NT2/D1 (cell line): Measurements from ENCODE around the gene SERPINB1.
"Not testable (repeated sequence)": the region's sequence is repeated elsewhere in the genome, so short reads cannot be mapped to it uniquely, and the experiment has no call there.

Experiments
- DNase-seq: peaks from one replicate; pipeline ENCODE4 v3.0.0-alpha.2; 2011; ENCODE audit warnings: low read depth, low spot score
- H3K27me3 ChIP-seq: 2 replicates; pipeline ENCODE4 v1.6.0; 2011; ENCODE audit warnings: mild to moderate bottlenecking; ENCODE audit not compliant: insufficient read length, insufficient read depth
- H3K36me3 ChIP-seq: 2 replicates; pipeline ENCODE4 v1.6.1; 2011; ENCODE audit warnings: mild to moderate bottlenecking, low read length, mixed read lengths; ENCODE audit not compliant: insufficient read depth, insufficient read length
- H3K4me1 ChIP-seq: 2 replicates; pipeline ENCODE4 v1.5.1; 2011; ENCODE audit not compliant: insufficient read depth, insufficient read length
- H3K4me3 ChIP-seq: 2 replicates; pipeline ENCODE4 v1.5.1; 2011; ENCODE audit warnings: low read depth; ENCODE audit not compliant: insufficient read length
- H3K9ac ChIP-seq: 2 replicates; pipeline ENCODE4 v1.6.0; 2011; ENCODE audit warnings: low read depth; ENCODE audit not compliant: insufficient read length
- H3K9me3 ChIP-seq: 2 replicates; pipeline ENCODE4 v1.5.1; 2011; ENCODE audit warnings: mild to moderate bottlenecking, low read length; ENCODE audit not compliant: insufficient read depth
- SUZ12 ChIP-seq: IDR thresholded peaks from 2 replicates; pipeline ENCODE4 v1.6.1; 2011; ENCODE audit not compliant: insufficient read length, insufficient read depth; ENCODE audit errors: extremely low read depth
- YY1 ChIP-seq: IDR thresholded peaks from 2 replicates; pipeline ENCODE4 v1.6.1; 2011; ENCODE audit not compliant: insufficient read length, insufficient read depth
- ZNF274 ChIP-seq: IDR thresholded peaks from 2 replicates; pipeline ENCODE4 v1.6.1; 2011; ENCODE audit warnings: mild to moderate bottlenecking, low read depth, low read length

SERPINB1 gene

DNA sequence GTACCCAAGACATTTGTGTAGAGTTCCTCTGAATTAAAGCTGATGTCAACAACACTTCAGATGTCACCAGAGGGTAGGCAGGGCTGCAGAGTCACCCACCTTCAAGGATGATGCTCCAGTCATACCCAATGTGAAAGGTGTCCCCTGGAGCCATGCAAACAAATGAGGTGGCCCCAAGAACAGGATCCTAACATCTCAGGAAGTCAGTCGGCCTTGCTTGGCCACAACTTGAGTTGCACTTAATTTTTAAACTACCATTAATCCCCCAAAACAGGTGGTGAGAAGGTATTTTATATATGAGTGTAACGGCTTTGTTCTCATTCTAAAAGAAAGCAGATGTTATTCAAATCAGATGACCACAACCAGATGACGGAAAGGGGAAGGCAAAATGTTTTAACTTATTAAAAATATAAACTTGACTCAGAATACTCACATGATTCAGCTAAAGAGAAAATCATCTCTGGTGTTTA is 21.1 kb upstream of the SERPINB1 start:
- H3K4me1 ChIP-seq, result peaks cover 2% of the 10 kb centered on the region
- DNase-seq, result no peak
- no peak overlapping the region for H3K9ac ChIP-seq

DNA sequence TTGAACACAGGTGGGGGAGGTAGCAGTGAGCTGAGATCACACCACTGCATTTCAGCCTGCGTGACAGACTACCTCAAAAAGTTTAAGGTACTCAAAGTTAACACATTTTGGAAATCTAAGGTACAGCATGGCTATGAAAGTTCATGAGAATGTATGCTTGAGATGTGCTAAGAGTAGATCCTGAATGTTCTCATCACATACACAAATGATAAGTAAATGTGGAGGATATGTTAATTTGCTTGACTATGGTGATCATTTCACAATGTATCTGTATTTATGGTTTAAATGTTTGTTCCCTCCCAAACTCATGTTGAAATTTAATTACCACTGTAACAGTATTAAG is 20.1 kb upstream of the SERPINB1 start:
- H3K27me3 ChIP-seq, result no peaks in the 10 kb centered on the region
- H3K9ac ChIP-seq, result no peak overlapping the region
- H3K36me3 ChIP-seq, result no peaks in the 10 kb centered on the region
- TF ChIP-seq SUZ12 (no peak), YY1 (no peak), ZNF274 (no peak)
- no peak overlapping the region for H3K4me3 ChIP-seq
- DNase-seq, result no peak
- H3K4me1 ChIP-seq, result peaks cover 2% of the 10 kb centered on the region
- H3K9me3 ChIP-seq, result no peaks in the 10 kb centered on the region

More for the DNA sequence above, 21.1 kb upstream of the SERPINB1 start:
- Histone ChIP-seq H3K9me3 (no peaks in the 10 kb centered on the region), H3K27me3 (no peaks in the 10 kb centered on the region), H3K36me3 (no peaks in the 10 kb centered on the region), H3K4me3 (no peak overlapping the region)
- no peak for TF ChIP-seq SUZ12
- TF ChIP-seq ZNF274, result no peak
- TF ChIP-seq YY1, result no peak

DNA sequence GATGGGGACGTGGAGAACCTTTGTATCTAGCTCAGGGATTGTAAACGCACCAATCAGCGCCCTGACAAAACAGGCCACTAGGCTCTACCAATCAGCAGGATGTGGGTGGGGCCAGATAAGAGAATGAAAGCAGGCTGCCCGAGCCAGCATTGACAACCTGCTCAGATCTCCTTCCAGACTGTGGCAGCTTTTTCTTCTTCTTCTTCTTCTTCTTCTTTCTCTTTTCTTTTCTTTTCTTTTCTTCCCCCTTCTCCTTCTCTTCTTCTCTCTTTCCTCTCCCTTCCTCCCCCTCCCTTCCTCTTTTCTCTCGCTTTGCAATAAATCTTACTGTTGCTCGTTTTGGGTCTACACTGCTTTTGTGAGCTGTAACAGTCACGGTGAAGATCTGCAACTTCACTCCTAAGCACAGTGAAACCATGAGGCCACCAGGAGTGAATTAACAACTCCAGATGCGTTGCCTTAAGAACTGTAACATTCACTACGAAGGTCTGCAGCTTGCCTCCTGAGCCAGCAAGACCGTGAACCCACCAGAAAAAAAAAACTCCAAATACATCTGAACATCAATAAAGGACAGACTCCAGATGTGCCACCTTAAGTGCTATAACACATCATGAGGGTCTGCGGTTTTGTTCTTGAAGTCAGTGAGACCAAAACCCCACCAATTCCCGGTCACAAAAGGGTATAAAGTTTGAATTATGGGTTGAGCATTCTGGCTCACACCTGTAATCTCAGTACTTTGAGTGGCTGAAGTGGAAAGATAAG is 19.6 kb upstream of the SERPINB1 start:
- Histone ChIP-seq H3K9ac (no peak overlapping the region), H3K36me3 (no peaks in the 10 kb centered on the region), H3K9me3 (no peaks in the 10 kb centered on the region), H3K27me3 (no peaks in the 10 kb centered on the region), H3K4me3 (no peak overlapping the region), H3K4me1 (peaks cover 2% of the 10 kb centered on the region)
- TF ChIP-seq SUZ12 (no peak), ZNF274 (no peak), YY1 (no peak)
- DNase-seq, result no peak

DNA sequence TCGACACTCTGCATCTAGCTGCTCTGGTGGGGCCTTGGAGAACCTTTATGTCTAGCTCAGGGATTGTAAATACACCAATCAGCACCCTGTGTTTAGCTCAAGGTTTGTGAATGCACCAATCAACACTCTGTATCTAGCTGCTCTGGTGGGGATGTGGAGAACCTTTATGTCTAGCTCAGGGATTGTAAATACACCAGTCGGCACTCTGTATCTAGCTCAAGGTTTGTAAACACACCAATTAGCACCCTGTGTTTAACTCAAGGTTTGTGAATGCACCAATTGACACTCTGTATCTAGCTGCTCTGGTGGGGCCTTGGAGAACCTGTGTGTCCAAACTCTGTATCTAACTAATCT is 19.0 kb upstream of the SERPINB1 start:
- DNase-seq, H3K27me3 ChIP-seq, H3K9me3 ChIP-seq, H3K9ac ChIP-seq, H3K4me3 ChIP-seq, H3K36me3 ChIP-seq, H3K4me1 ChIP-seq: not testable (repeated sequence)

DNA sequence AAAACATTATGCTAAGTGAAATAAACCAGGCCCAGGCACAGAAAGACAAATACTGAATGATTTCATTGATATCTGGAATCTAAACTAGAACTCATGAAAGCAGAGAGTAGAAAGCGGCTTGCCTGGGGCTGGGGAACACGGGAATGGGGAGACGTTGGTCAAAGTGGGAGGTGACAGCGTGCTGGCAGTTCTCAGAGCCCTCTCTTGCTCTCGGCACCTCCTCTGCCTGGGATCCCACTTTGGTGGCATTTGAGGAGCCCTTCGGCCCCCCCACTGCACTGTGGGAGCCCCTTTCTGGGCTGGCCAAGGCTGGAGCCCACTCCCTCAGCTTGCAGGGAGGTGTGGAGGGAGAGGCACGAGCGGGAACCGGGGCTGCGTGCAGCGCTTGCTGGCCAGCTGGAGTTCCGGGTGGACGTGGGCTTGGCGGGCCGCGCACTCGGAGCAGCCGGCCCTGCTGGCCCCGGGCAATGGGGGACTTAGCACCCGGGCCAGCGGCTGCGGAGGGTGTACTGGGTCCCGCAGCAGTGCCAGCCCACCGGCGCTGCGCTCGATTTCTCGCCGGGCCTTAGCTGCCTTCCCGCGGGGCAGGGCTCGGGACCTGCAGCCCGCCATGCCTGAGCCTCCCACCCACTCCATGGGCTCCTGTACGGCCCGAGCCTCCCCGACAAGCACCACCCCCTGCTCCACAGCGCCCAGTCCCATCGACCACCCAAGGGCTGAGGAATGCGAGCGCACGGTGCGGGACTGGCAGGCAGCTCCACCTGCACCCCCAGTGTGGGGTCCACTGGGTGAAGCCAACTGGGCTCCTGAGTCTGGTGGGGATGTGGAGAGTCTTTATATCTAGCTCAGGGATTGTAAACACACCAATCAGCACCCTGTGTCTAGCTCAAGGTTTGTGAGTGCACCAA is 18.4 kb upstream of the SERPINB1 start:
- H3K4me1 ChIP-seq, H3K9ac ChIP-seq: not testable (repeated sequence)

DNA sequence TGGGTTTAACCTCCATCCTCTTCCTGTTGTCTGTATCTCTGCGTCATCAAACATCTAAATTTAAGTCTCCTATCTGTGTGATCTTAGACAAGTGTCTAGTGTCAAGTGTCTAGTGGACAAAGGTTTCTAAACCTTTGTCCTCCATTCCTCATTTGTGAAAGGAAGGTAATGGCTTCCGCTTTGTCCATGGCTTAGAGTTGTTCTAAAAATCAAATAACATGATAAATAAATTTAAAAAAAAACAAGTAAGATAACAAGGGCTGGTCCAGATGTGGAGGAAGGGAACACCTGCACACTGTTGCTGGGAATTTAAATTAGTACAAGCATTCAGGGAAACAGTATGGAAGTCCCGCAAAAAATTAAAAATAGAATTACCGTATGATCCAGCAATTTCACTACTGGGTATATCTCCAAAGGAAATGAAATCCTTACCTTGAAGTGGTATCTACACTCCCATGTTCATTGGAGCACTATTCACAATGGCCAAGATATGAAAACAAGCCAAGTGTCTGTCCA is 17.6 kb upstream of the SERPINB1 start:
- TF ChIP-seq SUZ12, result no peak
- no peak for TF ChIP-seq ZNF274
- no peak for TF ChIP-seq YY1
- no peak overlapping the region for H3K9ac ChIP-seq
- no peak overlapping the region for H3K4me3 ChIP-seq
- no peaks in the 10 kb centered on the region for H3K36me3 ChIP-seq
- H3K4me1 ChIP-seq, result no peaks in the 10 kb centered on the region
- DNase-seq, result no peak
- no peaks in the 10 kb centered on the region for H3K27me3 ChIP-seq
- H3K9me3 ChIP-seq, result no peaks in the 10 kb centered on the region

More for the DNA sequence above, 18.4 kb upstream of the SERPINB1 start:
- not testable (repeated sequence) for H3K36me3 ChIP-seq, DNase-seq, H3K27me3 ChIP-seq, H3K4me3 ChIP-seq, H3K9me3 ChIP-seq

DNA sequence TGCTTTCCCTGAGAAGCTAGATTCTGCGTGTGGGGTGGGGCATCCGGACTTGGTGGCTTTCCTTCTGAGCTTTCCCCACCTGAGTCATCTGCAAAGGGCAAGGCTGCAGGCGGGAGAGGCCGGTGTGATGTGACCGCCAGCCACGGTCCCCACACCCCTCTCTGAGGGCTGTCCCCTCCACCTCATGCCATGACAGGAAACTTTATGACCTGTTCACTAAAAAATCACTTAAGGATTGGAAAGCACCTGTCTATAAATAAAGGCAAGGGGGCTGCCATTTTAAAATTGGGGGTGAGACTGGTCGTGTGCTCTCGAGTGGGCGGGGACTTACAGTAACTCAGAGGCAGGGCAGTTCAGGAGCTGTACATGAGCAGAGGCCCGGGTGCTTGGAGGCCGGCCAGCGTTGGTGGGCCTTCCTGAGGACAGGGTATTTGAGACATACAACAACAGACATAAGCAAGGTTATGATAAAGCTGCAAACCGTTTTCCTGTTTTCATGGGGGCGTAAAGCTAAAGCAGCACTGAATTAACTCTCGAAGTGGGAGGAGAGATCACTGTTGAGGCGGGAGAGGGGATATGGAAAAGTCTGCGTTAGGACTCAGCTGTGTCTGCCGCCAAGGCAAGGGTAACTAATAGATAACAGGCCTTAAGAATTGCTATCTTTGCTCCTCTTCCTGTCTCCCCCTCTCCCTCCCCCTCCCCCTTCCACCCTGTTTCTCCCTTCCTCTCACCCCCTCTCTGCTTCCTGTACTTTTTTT is 16.1 kb upstream of the SERPINB1 start:
- TF ChIP-seq ZNF274 (no peak), SUZ12 (no peak), YY1 (no peak)
- no peaks in the 10 kb centered on the region for H3K27me3 ChIP-seq
- H3K4me3 ChIP-seq, result no peak overlapping the region
- H3K36me3 ChIP-seq, result no peaks in the 10 kb centered on the region
- H3K9ac ChIP-seq, result no peak overlapping the region
- H3K9me3 ChIP-seq, result no peaks in the 10 kb centered on the region
- H3K4me1 ChIP-seq, result peaks cover 1% of the 10 kb centered on the region
- DNase-seq, result no peak
